Spinal cord (tissue), 4 donors: Measurements from ENCODE around the gene CLEC2A. TPM values are rescaled to one million over a fixed set of nuclear protein-coding genes. Genes with fewer than 3 reads are reported as not detected.

ENCODE experiments used
- polyA plus RNA-seq, 2 donors: library from polyadenylated mRNA; unstranded; fragments of 120-200 nt; gene quantifications; one replicate each; pipeline ENCODE4 v1.2.1, GENCODE V29; 2013; ENCODE audit not compliant: insufficient read length in 2 of 2
- total RNA-seq, 2 donors: library from RNA; depleted of rRNA in 1 of 2; stranded (reverse); fragments of 120-200 nt in 1 of 2; fragments of >200 nt in 1 of 2; gene quantifications; one replicate each; pipeline versions ENCODE4 v1.2.3 to v1.2.4, GENCODE V29; 2013 to 2014

Gene CLEC2A
- total and polyA plus RNA-seq, 4 donors: 0.17 TPM; not detected in 3

Other genes starting within 250 kb of the CLEC2A start
- gene CLECL1, start 199.3 kb downstream of the CLEC2A start, total RNA-seq: under 1 TPM in 1 of 2 donors, not detected in 1; 0.28 TPM
- gene CLECL1, start 199.3 kb downstream of the CLEC2A start, polyA plus RNA-seq: not detected
- 1 to 10 TPM; 1.4 to 9.6 TPM for gene CD69, start 171.5 kb downstream of the CLEC2A start, total RNA-seq
- 1 to 10 TPM in 1 of 2 donors, under 1 TPM in 1; 0.63 to 1.8 TPM for gene CD69, start 171.5 kb downstream of the CLEC2A start, polyA plus RNA-seq
- under 1 TPM; 0.22 to 0.40 TPM for gene KLRF1, start 104.9 kb downstream of the CLEC2A start, total RNA-seq
- under 1 TPM; 0.21 to 0.24 TPM for gene KLRF1, start 104.9 kb downstream of the CLEC2A start, polyA plus RNA-seq
- 10 to 100 TPM; 13.7 to 18.7 TPM for gene CLEC2B, start 63.0 kb downstream of the CLEC2A start, total RNA-seq
- 1 to 10 TPM in 1 of 2 donors, under 1 TPM in 1; 0.90 to 2.4 TPM for gene CLEC2B, start 63.0 kb downstream of the CLEC2A start, polyA plus RNA-seq
- gene KLRF2, start 50.9 kb downstream of the CLEC2A start, total RNA-seq: not detected
- not detected for gene KLRF2, start 50.9 kb downstream of the CLEC2A start, polyA plus RNA-seq
- gene CLEC12A, start 39.0 kb upstream of the CLEC2A start, total RNA-seq: 10 to 100 TPM in 1 of 2 donors, under 1 TPM in 1; 0.33 to 10.8 TPM
- gene CLEC12A, start 39.0 kb upstream of the CLEC2A start, polyA plus RNA-seq: 1 to 10 TPM in 1 of 2 donors, under 1 TPM in 1; 0.75 to 1.6 TPM
- under 1 TPM; 0.50 to 0.69 TPM for gene CLEC1B, start 66.8 kb upstream of the CLEC2A start, total RNA-seq
- gene CLEC1B, start 66.8 kb upstream of the CLEC2A start, polyA plus RNA-seq: under 1 TPM in 1 of 2 donors, not detected in 1; 0.30 TPM
- gene CLEC12B, start 78.3 kb upstream of the CLEC2A start, total RNA-seq: 1 to 10 TPM in 1 of 2 donors, not detected in 1; 1.2 TPM
- under 1 TPM in 1 of 2 donors, not detected in 1; 0.06 TPM for gene CLEC12B, start 78.3 kb upstream of the CLEC2A start, polyA plus RNA-seq
- under 1 TPM; 0.28 to 0.59 TPM for gene CLEC9A, start 98.3 kb upstream of the CLEC2A start, total RNA-seq
- under 1 TPM in 1 of 2 donors, not detected in 1; 0.30 TPM for gene CLEC9A, start 98.3 kb upstream of the CLEC2A start, polyA plus RNA-seq
- gene CLEC1A, start 166.6 kb upstream of the CLEC2A start, total RNA-seq: 10 to 100 TPM in 1 of 2 donors, 1 to 10 TPM in 1; 6.9 to 14.9 TPM
- gene CLEC1A, start 166.6 kb upstream of the CLEC2A start, polyA plus RNA-seq: 1 to 10 TPM; 2.5 to 6.3 TPM
- 1 to 10 TPM; 4.7 to 9.9 TPM for gene CLEC7A, start 197.8 kb upstream of the CLEC2A start, total RNA-seq
- gene CLEC7A, start 197.8 kb upstream of the CLEC2A start, polyA plus RNA-seq: 1 to 10 TPM; 2.5 to 4.4 TPM
- gene OLR1, start 239.8 kb upstream of the CLEC2A start, total RNA-seq: 10 to 100 TPM in 1 of 2 donors, 1 to 10 TPM in 1; 6.3 to 27.2 TPM
- gene OLR1, start 239.8 kb upstream of the CLEC2A start, polyA plus RNA-seq: 10 to 100 TPM; 16.0 to 26.8 TPM
- 1 to 10 TPM in 1 of 2 donors, under 1 TPM in 1; 0.83 to 1.8 TPM for gene TMEM52B, start 246.7 kb upstream of the CLEC2A start, total RNA-seq
- 1 to 10 TPM; 2.1 to 2.7 TPM for gene TMEM52B, start 246.7 kb upstream of the CLEC2A start, polyA plus RNA-seq